ENCODE measurements around the gene RAD23A. TPM values are rescaled to one million over a fixed set of nuclear protein-coding genes. Genes with fewer than 3 reads are reported as not detected.

Gene RAD23A
- total RNA-seq = 100 to 1,000 TPM; 113 to 145 TPM

DNA sequence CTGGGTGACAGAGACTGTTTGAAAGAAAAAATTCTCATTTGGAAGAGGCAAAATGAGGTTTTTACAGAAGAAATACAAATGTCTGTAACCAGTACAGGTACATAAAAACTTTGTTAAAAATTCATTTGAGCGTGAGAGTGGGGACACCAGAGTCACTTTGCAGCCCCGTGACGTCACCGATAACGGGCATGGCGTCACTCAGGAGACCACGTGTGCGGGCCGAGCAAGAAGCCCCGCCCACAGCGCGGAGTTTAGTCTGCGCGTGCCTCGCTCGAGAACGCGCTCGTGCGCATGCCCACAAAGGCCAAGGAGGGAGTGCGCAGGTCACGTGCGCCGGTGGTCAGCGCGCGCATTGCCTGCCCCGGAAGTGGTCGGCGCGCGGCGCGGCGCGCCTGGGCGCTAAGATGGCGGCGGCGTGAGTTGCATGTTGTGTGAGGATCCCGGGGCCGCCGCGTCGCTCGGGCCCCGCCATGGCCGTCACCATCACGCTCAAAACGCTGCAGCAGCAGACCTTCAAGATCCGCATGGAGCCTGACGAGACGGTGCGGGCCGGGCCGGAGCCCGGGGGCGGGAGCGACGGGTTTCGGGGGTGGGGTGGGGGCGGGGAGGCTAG is at the start of gene RAD23A:
Gene RAD23A, plus strand, starts transcription at position 384 of the 613 bp plus-strand sequence. Its CDS starts 87 bp downstream, at position 471.
- H3K4me1 ChIP-seq (replicated peaks) = peaks cover 21% of the 10 kb centered on the region
- under 1% methylated on average over 62 of the region's 62 CpGs for WGBS
- intact Hi-C loops (cut with DNase I) = no loop called here

DNA sequence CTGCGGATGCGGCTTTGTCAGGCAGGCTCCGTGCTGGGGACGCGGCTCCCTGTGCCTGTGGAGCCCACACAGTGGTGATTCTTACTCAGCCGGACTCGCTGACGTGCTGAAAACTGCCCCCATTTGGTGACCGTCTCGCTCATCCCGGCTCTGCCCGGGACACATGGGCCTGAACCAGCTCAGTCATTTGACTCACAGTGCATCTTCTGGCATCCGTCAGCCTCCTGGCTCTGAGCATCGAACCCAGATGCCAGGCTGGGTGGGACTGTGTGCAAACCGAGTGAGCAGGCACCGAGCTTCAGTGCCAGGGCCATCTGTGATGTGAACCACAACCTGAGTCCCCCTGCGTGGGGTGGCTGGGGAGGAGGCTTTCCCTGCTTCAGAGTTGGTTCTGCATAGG is 49.2 kb upstream of the RAD23A start:
- Histone ChIP-seq H3K4me1 (replicated peaks) (peaks cover 6% of the 10 kb centered on the region), H3K4me3 (no peak overlapping the region), H3K27me3 (replicated peaks; ENCODE audit: insufficient read depth) (no peaks in the 10 kb centered on the region), H3K9me3 (no peaks in the 10 kb centered on the region), H3K27ac (no peak overlapping the region), H3K36me3 (peaks cover 3 to 7% of the 10 kb centered on the region in 2 donors)
- intact Hi-C loops (cut with DNase I) = no loop called here
- 97% methylated on average over 17 of the region's 17 CpGs for WGBS
- DNase-seq (ENCODE audit: low spot score) = no peak
- no peak for TF ChIP-seq POLR2AphosphoS5 (IDR thresholded peaks at IDR 0.05)
- TF ChIP-seq, protein P1, sequence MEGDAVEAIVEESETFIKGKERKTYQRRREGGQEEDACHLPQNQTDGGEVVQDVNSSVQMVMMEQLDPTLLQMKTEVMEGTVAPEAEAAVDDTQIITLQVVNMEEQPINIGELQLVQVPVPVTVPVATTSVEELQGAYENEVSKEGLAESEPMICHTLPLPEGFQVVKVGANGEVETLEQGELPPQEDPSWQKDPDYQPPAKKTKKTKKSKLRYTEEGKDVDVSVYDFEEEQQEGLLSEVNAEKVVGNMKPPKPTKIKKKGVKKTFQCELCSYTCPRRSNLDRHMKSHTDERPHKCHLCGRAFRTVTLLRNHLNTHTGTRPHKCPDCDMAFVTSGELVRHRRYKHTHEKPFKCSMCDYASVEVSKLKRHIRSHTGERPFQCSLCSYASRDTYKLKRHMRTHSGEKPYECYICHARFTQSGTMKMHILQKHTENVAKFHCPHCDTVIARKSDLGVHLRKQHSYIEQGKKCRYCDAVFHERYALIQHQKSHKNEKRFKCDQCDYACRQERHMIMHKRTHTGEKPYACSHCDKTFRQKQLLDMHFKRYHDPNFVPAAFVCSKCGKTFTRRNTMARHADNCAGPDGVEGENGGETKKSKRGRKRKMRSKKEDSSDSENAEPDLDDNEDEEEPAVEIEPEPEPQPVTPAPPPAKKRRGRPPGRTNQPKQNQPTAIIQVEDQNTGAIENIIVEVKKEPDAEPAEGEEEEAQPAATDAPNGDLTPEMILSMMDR (IDR thresholded peaks at IDR 0.05) = no peak
- TF ChIP-seq POLR2A (IDR thresholded peaks at IDR 0.05) = no peak

More for the DNA sequence above, at the start of gene RAD23A:
- Histone ChIP-seq H3K9me3 (no peaks in the 10 kb centered on the region), H3K4me3 (peak within 1 kb of the TSS; percentile 91 to 93), H3K27ac (peak within 1 kb of the TSS; percentile 89 to 91), H3K27me3 (replicated peaks; ENCODE audit: insufficient read depth) (no peaks in the 10 kb centered on the region), H3K36me3 (peaks cover 23 to 25% of the 10 kb centered on the region in 2 donors)
- DNase-seq (ENCODE audit: low spot score) = peak; percentile 96
- TF ChIP-seq, protein P1 (IDR thresholded peaks at IDR 0.05) = peak in 2 of 4 experiments; percentile 38 to 42
- peak; percentile 89 for TF ChIP-seq POLR2A (IDR thresholded peaks at IDR 0.05)
- TF ChIP-seq POLR2AphosphoS5 (IDR thresholded peaks at IDR 0.05) = peak; percentile 99

DNA sequence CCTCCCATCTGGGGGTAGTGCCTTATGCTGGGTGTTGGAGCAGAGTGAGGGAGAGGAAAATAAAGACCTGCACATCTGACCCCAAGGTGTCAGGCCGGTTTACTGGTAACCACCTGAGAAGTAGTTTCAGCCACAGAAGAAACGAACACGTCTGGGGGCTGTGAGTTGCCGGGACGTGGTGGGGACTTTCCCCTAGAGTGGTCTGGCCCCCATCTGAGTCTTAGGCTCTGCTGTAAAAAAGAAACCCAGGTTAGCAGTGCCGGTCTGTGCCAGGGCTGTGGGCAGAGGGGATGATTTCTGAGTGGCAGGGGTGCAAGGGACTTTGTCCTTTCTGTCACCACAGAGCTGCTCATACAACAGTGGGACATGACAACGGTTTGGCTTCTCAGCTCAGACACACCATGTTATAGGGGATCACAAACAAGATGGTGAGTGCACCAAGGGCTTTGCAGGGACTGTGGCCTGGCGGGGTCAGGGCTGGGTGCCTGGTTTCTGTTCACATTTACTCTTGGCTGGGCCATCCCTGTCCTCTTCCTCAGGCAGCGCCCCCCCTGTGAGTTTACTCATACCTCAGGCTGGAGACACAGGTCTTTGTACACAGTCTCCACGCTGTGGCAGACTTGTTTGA is 45.7 kb upstream of the RAD23A start:
- H3K4me3 ChIP-seq = no peak overlapping the region
- intact Hi-C loops (cut with DNase I) = no loop called here
- no peak overlapping the region for H3K27ac ChIP-seq
- TF ChIP-seq POLR2AphosphoS5 (IDR thresholded peaks at IDR 0.05) (no peak), POLR2A (IDR thresholded peaks at IDR 0.05) (no peak)
- TF ChIP-seq, protein P1 (IDR thresholded peaks at IDR 0.05) = no peak
- DNase-seq (ENCODE audit: low spot score) = no peak
- no peaks in the 10 kb centered on the region for H3K4me1 ChIP-seq (replicated peaks)
- H3K27me3 ChIP-seq (replicated peaks; ENCODE audit: insufficient read depth) = no peaks in the 10 kb centered on the region
- no peaks in the 10 kb centered on the region for H3K9me3 ChIP-seq
- WGBS = 86% methylated on average over 10 of the region's 10 CpGs
- H3K36me3 ChIP-seq = peaks cover 3 to 7% of the 10 kb centered on the region in 2 donors

DNA sequence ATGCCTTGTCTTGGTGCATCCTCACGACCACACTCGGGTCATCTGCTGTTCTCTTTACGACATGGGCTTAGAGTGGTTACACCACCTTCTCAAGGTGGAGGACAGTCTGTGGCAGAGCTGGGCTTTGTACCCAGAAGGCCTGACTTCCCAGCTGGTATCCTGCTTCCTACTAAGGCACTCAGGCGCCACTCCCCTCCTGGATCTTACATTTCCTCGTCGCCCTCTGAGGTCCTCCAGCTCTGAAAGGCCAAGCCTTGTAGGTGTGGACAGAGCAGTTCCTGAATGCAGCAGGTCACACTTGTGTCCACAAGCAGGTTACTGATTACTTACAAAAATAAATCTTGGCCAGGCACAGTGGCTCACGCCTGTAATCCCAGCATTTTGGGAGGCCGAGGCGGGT is 38.5 kb upstream of the RAD23A start:
- Histone ChIP-seq H3K9me3 (no peaks in the 10 kb centered on the region), H3K4me1 (replicated peaks) (peaks cover 2% of the 10 kb centered on the region), H3K36me3 (no peaks in the 10 kb centered on the region), H3K27me3 (replicated peaks; ENCODE audit: insufficient read depth) (no peaks in the 10 kb centered on the region), H3K4me3 (no peak overlapping the region), H3K27ac (no peak overlapping the region)
- 82% methylated on average over 9 of the region's 9 CpGs for WGBS
- intact Hi-C loops (cut with DNase I) = no loop called here
- DNase-seq (ENCODE audit: low spot score) = no peak
- TF ChIP-seq, protein P1 (IDR thresholded peaks at IDR 0.05) = no peak
- TF ChIP-seq POLR2A (IDR thresholded peaks at IDR 0.05) (no peak), POLR2AphosphoS5 (IDR thresholded peaks at IDR 0.05) (no peak)

DNA sequence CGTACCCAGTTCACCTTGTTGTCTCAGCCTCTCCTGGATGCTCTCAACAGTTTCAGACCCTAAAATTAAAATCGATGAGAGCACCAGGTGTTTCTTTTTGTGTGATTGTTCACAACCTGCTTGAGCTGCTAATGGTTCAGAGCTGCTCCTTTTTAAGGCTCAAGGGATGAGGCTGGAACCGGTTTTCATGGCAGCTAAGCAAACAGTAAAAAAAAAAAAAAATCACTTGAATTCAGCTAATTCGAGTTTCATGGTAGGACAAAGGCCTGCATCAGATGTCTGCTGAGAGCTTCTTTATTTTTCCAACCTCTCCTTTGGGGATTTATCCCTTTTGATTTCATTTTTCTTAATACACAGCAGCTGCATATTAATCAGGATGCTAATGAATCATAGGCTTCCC is 33.1 kb upstream of the RAD23A start:
- intact Hi-C loops (cut with DNase I) = no loop called here
- Histone ChIP-seq H3K27me3 (replicated peaks; ENCODE audit: insufficient read depth) (no peaks in the 10 kb centered on the region), H3K27ac (peak overlapping the region; percentile 76 to 91), H3K36me3 (no peaks in the 10 kb centered on the region), H3K4me3 (no peak overlapping the region), H3K9me3 (no peaks in the 10 kb centered on the region), H3K4me1 (replicated peaks) (peaks cover 14% of the 10 kb centered on the region)
- TF ChIP-seq POLR2AphosphoS5 (IDR thresholded peaks at IDR 0.05) (no peak), POLR2A (IDR thresholded peaks at IDR 0.05) (no peak)
- TF ChIP-seq, protein P1 (IDR thresholded peaks at IDR 0.05) = no peak
- 15% methylated on average over 4 of the region's 4 CpGs for WGBS
- DNase-seq (ENCODE audit: low spot score) = no peak

Data from prostate gland (tissue), 2 donors.